Activated B cell treated with CpG ODN at 0.5 μM for 24 hours (primary cell): ENCODE measurements around the gene GYPB. TPM values are rescaled to one million over a fixed set of nuclear protein-coding genes. Genes with fewer than 3 reads are reported as not detected.
"Not testable (repeated sequence)": the region's sequence is repeated elsewhere in the genome, so short reads cannot be mapped to it uniquely, and the experiment has no call there.

Source experiments
- ATAC-seq: fragments of 200-7000 bp; cut with Tn5 transposase; one replicate; pipeline ENCODE4 v1.10.0; 2021; ENCODE audit warnings: low read depth, mild to moderate bottlenecking, moderate library complexity
- CTCF ChIA-PET: fragments of 350-600 bp; sonication (Branson Sonifier 250); formaldehyde crosslinking; loops from one replicate; lab custom pipeline; 2021; ENCODE audit warnings: antibody characterized with exemption; lab: Charles Lee
- POLR2A ChIA-PET: fragments of 350-600 bp; sonication (Branson Sonifier 250); formaldehyde crosslinking; loops from one replicate; lab custom pipeline; 2021; ENCODE audit warnings: antibody characterized with exemption; lab: Charles Lee
- DNase-seq: peaks from one replicate; pipeline ENCODE4 v3.0.0; 2022
- H3K27ac Mint-ChIP-seq: one replicate; pipeline ENCODE4 v1.8.0; 2020; ENCODE audit warnings: mixed read lengths
- H3K27me3 Mint-ChIP-seq: one replicate; pipeline ENCODE4 v1.8.0; 2021; ENCODE audit warnings: mixed read lengths
- H3K36me3 Mint-ChIP-seq: one replicate; pipeline ENCODE4 v1.8.0; 2021; ENCODE audit warnings: low read depth, mixed read lengths
- H3K4me1 Mint-ChIP-seq: one replicate; pipeline ENCODE4 v1.8.0; 2021; ENCODE audit warnings: mixed read lengths
- H3K4me3 Mint-ChIP-seq: one replicate; pipeline ENCODE4 v1.8.0; 2020; ENCODE audit warnings: mild to moderate bottlenecking, mixed read lengths
- H3K9me3 Mint-ChIP-seq: one replicate; pipeline ENCODE4 v1.8.0; 2020; ENCODE audit warnings: mixed read lengths
- CTCF ChIP-seq: fragments of 200-600 bp; IDR thresholded peaks from one replicate; pipeline ENCODE4 v1.8.0; 2022; ENCODE audit warnings: antibody characterized with exemption, mild to moderate bottlenecking
- intact Hi-C: fragments of 100-400 bp; cut with micrococcal nuclease; formaldehyde crosslinking; loops from one replicate; pipeline ENCODE4 v1.15.1; 2024
- total RNA-seq: library from RNA; stranded (reverse); gene quantifications from 2 replicates; pipeline ENCODE4 v1.2.3, GENCODE V29; 2022

GYPB gene
- total RNA-seq, 1 donor from 2014 or later: not detected

GRCh38 chr4:144014808-144015207 is 4.4 kb downstream of the GYPB start:
- POLR2A ChIA-PET: no interaction called here
- Mint-ChIP-seq H3K4me3 (no peak overlapping the region), H3K9me3 (no peaks in the 10 kb centered on the region), H3K4me1 (no peaks in the 10 kb centered on the region), H3K27me3 (no peaks in the 10 kb centered on the region), H3K36me3 (no peaks in the 10 kb centered on the region), H3K27ac (no peak overlapping the region)
- ATAC-seq (no peak), DNase-seq (no peak)
- intact Hi-C loops: no loop called here
- TF ChIP-seq CTCF: no peak
- CTCF ChIA-PET: no interaction called here

- H3K36me3 Mint-ChIP-seq, POLR2A ChIA-PET, CTCF ChIA-PET: not testable (repeated sequence)
These were observed 10.6 kb downstream of the GYPB start for GRCh38 chr4:144008602-144009001.

GRCh38 chr4:144007960-144008359 is 11.2 kb downstream of the GYPB start:
- H3K36me3 Mint-ChIP-seq, H3K4me1 Mint-ChIP-seq, POLR2A ChIA-PET, H3K4me3 Mint-ChIP-seq, intact Hi-C loops, H3K27me3 Mint-ChIP-seq, ATAC-seq, H3K9me3 Mint-ChIP-seq, CTCF ChIA-PET, H3K27ac Mint-ChIP-seq, DNase-seq: not testable (repeated sequence)

More at GRCh38 chr4:144008602-144009001, 10.6 kb downstream of the GYPB start:
- intact Hi-C loops, H3K4me3 Mint-ChIP-seq, H3K27ac Mint-ChIP-seq, DNase-seq, ATAC-seq, H3K9me3 Mint-ChIP-seq, H3K27me3 Mint-ChIP-seq, H3K4me1 Mint-ChIP-seq: not testable (repeated sequence)

GRCh38 chr4:144006200-144006803 is 12.9 kb downstream of the GYPB start:
- H3K9me3 Mint-ChIP-seq, intact Hi-C loops, ATAC-seq, DNase-seq, H3K4me3 Mint-ChIP-seq, H3K27me3 Mint-ChIP-seq, H3K4me1 Mint-ChIP-seq, H3K36me3 Mint-ChIP-seq, POLR2A ChIA-PET, H3K27ac Mint-ChIP-seq: not testable (repeated sequence)
- CTCF ChIA-PET: interaction anchor here (0.8 kb wide), 1 partner anchor 16 kb away, joined by 3 read pairs; no protein-coding TSS in a partner anchor

GRCh38 chr4:144005558-144005953 is 13.6 kb downstream of the GYPB start:
- H3K27me3 Mint-ChIP-seq, CTCF ChIA-PET, H3K4me1 Mint-ChIP-seq, POLR2A ChIA-PET, H3K9me3 Mint-ChIP-seq, ATAC-seq, DNase-seq, H3K4me3 Mint-ChIP-seq, H3K36me3 Mint-ChIP-seq, H3K27ac Mint-ChIP-seq, intact Hi-C loops: not testable (repeated sequence)

- intact Hi-C loops, H3K4me3 Mint-ChIP-seq, H3K27me3 Mint-ChIP-seq, DNase-seq, CTCF ChIA-PET, ATAC-seq, H3K36me3 Mint-ChIP-seq, H3K27ac Mint-ChIP-seq, H3K9me3 Mint-ChIP-seq, POLR2A ChIA-PET, H3K4me1 Mint-ChIP-seq: not testable (repeated sequence)
These were observed 14.2 kb downstream of the GYPB start for GRCh38 chr4:144004868-144005557.

GRCh38 chr4:144003890-144004265 is 15.3 kb downstream of the GYPB start:
- CTCF ChIA-PET, H3K27me3 Mint-ChIP-seq, H3K27ac Mint-ChIP-seq, H3K9me3 Mint-ChIP-seq, DNase-seq, POLR2A ChIA-PET, H3K36me3 Mint-ChIP-seq, H3K4me3 Mint-ChIP-seq, ATAC-seq, H3K4me1 Mint-ChIP-seq, intact Hi-C loops: not testable (repeated sequence)

- POLR2A ChIA-PET, ATAC-seq, H3K4me3 Mint-ChIP-seq, DNase-seq, H3K36me3 Mint-ChIP-seq, H3K27ac Mint-ChIP-seq, H3K9me3 Mint-ChIP-seq, CTCF ChIA-PET, H3K4me1 Mint-ChIP-seq, intact Hi-C loops, H3K27me3 Mint-ChIP-seq: not testable (repeated sequence)
These were observed 15.8 kb downstream of the GYPB start for GRCh38 chr4:144003205-144003889.

GRCh38 chr4:144000331-144000995 is 18.7 kb downstream of the GYPB start:
- H3K4me3 Mint-ChIP-seq, CTCF ChIA-PET, H3K27ac Mint-ChIP-seq, POLR2A ChIA-PET, ATAC-seq, intact Hi-C loops, H3K9me3 Mint-ChIP-seq, H3K36me3 Mint-ChIP-seq, H3K27me3 Mint-ChIP-seq, H3K4me1 Mint-ChIP-seq, DNase-seq: not testable (repeated sequence)

- DNase-seq, H3K36me3 Mint-ChIP-seq, H3K27ac Mint-ChIP-seq, H3K4me3 Mint-ChIP-seq, CTCF ChIA-PET, POLR2A ChIA-PET, H3K4me1 Mint-ChIP-seq, H3K27me3 Mint-ChIP-seq, intact Hi-C loops, ATAC-seq, H3K9me3 Mint-ChIP-seq: not testable (repeated sequence)
These were observed 23.0 kb downstream of the GYPB start for GRCh38 chr4:143996193-143996592.

GRCh38 chr4:143991761-143992160 is 27.4 kb downstream of the GYPB start:
- H3K4me1 Mint-ChIP-seq, CTCF ChIA-PET, H3K27ac Mint-ChIP-seq, DNase-seq, H3K4me3 Mint-ChIP-seq, POLR2A ChIA-PET, intact Hi-C loops, H3K36me3 Mint-ChIP-seq, ATAC-seq, H3K9me3 Mint-ChIP-seq, H3K27me3 Mint-ChIP-seq: not testable (repeated sequence)
